Lower leg skin (tissue), 4 donors: Measurements from ENCODE around the gene VSTM2L. TPM values are rescaled to one million over a fixed set of nuclear protein-coding genes. Genes with fewer than 3 reads are reported as not detected.

ENCODE experiments used
- DNase-seq, 2 donors: peaks; one replicate each; pipeline ENCODE4 v3.0.0-alpha.2; 2019; ENCODE audit warnings: low spot score in 2 of 2
- H3K4me3 ChIP-seq: fragments of 200-600 bp; sonication (generic); 2 replicates; pipeline ENCODE4 v1.5.1; 2017; ENCODE audit warnings: mild to moderate bottlenecking, low read depth; ENCODE audit not compliant: poor library complexity, severe bottlenecking
- CTCF ChIP-seq, 3 donors: fragments of 450-650 bp; IDR thresholded peaks; one replicate each; pipeline ENCODE4 v1.5.1; 2016; ENCODE audit warnings: antibody characterized with exemption in 3 of 3, mild to moderate bottlenecking in 3 of 3, moderate library complexity in 2 of 3
- POLR2A ChIP-seq, 2 donors: fragments of 450-650 bp; IDR thresholded peaks; one replicate each; pipeline ENCODE4 v1.6.1; 2016 to 2017; ENCODE audit warnings: antibody characterized with exemption in 2 of 2, mild to moderate bottlenecking in 1 of 2, moderate library complexity in 1 of 2
- WGBS, 2 donors: methylation state at CpG; one replicate each; pipeline ENCODE4 v1.1.5; 2018; 5-methylcytosine and 5-hydroxymethylcytosine counted together
- intact Hi-C: fragments of 100-400 bp; cut with DNase I; formaldehyde crosslinking; loops from one replicate; pipeline ENCODE4 v1.15.0; 2023; ENCODE audit warnings: low total_unique reads
- total RNA-seq, 4 donors: library from RNA; depleted of rRNA; stranded (reverse); fragments of >200 nt; gene quantifications; one replicate each; pipeline ENCODE4 v1.1.0, GENCODE V29; 2016

The VSTM2L gene
- total RNA-seq, 4 donors from 2014 or later, result 0.64 to 15.9 (median 3.9) TPM

DNA sequence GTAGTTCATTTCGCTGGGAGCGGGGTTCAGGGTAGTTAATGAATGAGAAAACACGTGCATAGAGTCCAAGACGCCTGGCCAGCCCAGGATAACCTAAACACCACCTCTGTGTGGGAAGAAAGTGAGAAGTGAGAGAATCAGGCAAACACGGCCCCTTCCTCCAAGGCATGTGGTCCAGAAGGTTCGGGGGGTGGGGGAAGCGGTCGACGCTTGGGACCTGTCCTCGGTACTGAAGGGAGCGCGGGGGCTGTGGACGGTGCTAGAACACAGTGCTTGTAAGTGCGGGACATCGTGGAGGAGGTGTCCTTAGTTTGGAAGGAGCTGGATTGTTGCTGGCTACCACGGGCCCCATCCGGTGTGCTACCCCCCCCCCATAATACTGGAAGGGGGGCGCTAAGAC, 1.7 kb upstream of the VSTM2L start:
- H3K4me3 ChIP-seq, result no peak overlapping the region
- 44 to 46% methylated on average over 18 of the region's 18 CpGs for WGBS, 2 donors
- TF ChIP-seq CTCF (IDR thresholded peaks at IDR 0.05) (no peak), POLR2A (IDR thresholded peaks at IDR 0.05) (no peak)
- intact Hi-C loops, result no loop called here
- no peak for DNase-seq

- WGBS, 2 donors, result 11 to 17% methylated on average over 26 to 33 of the region's 38 CpGs
- no peak for DNase-seq
- no peak overlapping the region for H3K4me3 ChIP-seq
- TF ChIP-seq POLR2A (IDR thresholded peaks at IDR 0.05) (no peak), CTCF (IDR thresholded peaks at IDR 0.05) (no peak)
- intact Hi-C loops, result no loop called here
Observed at GRCh38 chr20:37901654-37902503, 1.0 kb upstream of the VSTM2L start.

GRCh38 chr20:37903317-37904007, 535 bp downstream of the VSTM2L start:
- no peak for TF ChIP-seq CTCF (IDR thresholded peaks at IDR 0.05)
- no peak for TF ChIP-seq POLR2A (IDR thresholded peaks at IDR 0.05)
- no peak overlapping the region for H3K4me3 ChIP-seq
- WGBS, 2 donors, result 34 to 66% methylated on average over 21 to 38 of the region's 67 CpGs
- DNase-seq, result no peak
- intact Hi-C loops, result no loop called here

- H3K4me3 ChIP-seq, result no peak overlapping the region
- DNase-seq, result no peak
- WGBS, 2 donors, result 44% methylated on average over 12 of the region's 12 CpGs
- intact Hi-C loops, result no loop called here
- TF ChIP-seq POLR2A (IDR thresholded peaks at IDR 0.05) (no peak), CTCF (IDR thresholded peaks at IDR 0.05) (no peak)
Observed at GRCh38 chr20:37904008-37904642, 1.2 kb downstream of the VSTM2L start.

- H3K4me3 ChIP-seq, result no peak overlapping the region
- WGBS, 2 donors, result 63 to 72% methylated on average over 8 of the region's 8 CpGs
- DNase-seq, result no peak
- TF ChIP-seq POLR2A (IDR thresholded peaks at IDR 0.05) (no peak), CTCF (IDR thresholded peaks at IDR 0.05) (no peak)
- intact Hi-C loops, result no loop called here
Observed at GRCh38 chr20:37904845-37905373, 2.0 kb downstream of the VSTM2L start.
